Osteoblast (primary cell): ENCODE results near the gene PPIH. TPM values are rescaled to one million over a fixed set of nuclear protein-coding genes. Genes with fewer than 3 reads are reported as not detected.
"Not testable (repeated sequence)": the region's sequence is repeated elsewhere in the genome, so short reads cannot be mapped to it uniquely, and the experiment has no call there.

Source experiments
- DNase-seq: peaks from one replicate; pipeline ENCODE4 v3.0.0; 2011; ENCODE audit warnings: low spot score, mixed read lengths; ENCODE audit not compliant: insufficient read length; ENCODE audit errors: missing footprints
- H2AFZ ChIP-seq: 2 replicates; pipeline ENCODE4 v1.6.0; 2011; ENCODE audit warnings: mild to moderate bottlenecking, low read length
- H3K27ac ChIP-seq: 2 replicates; pipeline ENCODE4 v1.5.1; 2011; ENCODE audit warnings: mild to moderate bottlenecking, low read depth, low read length, moderate library complexity
- H3K27me3 ChIP-seq: 2 replicates; pipeline ENCODE4 v1.6.0; 2012; ENCODE audit warnings: mild to moderate bottlenecking, control low read depth, inconsistent platforms, low read length, moderate library complexity; ENCODE audit not compliant: insufficient read depth
- H3K36me3 ChIP-seq: 2 replicates; pipeline ENCODE4 v1.5.1; 2011; ENCODE audit warnings: mild to moderate bottlenecking, low read length, control low read depth, moderate library complexity; ENCODE audit not compliant: insufficient read depth
- H3K4me1 ChIP-seq: 2 replicates; pipeline ENCODE4 v1.5.1; 2011; ENCODE audit warnings: mild to moderate bottlenecking, low read length, control low read depth, moderate library complexity; ENCODE audit not compliant: insufficient read depth
- H3K4me2 ChIP-seq: 2 replicates; pipeline ENCODE4 v1.6.0; 2011; ENCODE audit warnings: mild to moderate bottlenecking, low read length; ENCODE audit not compliant: insufficient read depth
- H3K4me3 ChIP-seq: fragments of 200-600 bp; sonication (generic); 3 replicates; pipeline ENCODE4 v1.5.1; 2012; ENCODE audit warnings: mild to moderate bottlenecking, low read length, inconsistent platforms; ENCODE audit not compliant: insufficient read depth
- H3K79me2 ChIP-seq: 2 replicates; pipeline ENCODE4 v1.6.0; 2012; ENCODE audit warnings: mild to moderate bottlenecking, low read length, control low read depth, inconsistent platforms; ENCODE audit not compliant: insufficient read depth
- H3K9me3 ChIP-seq: 2 replicates; pipeline ENCODE4 v1.5.1; 2011; ENCODE audit warnings: low read depth, low read length, control low read depth
- H4K20me1 ChIP-seq: 2 replicates; pipeline ENCODE4 v1.6.0; 2012; ENCODE audit warnings: mild to moderate bottlenecking, low read length, control low read depth; ENCODE audit not compliant: insufficient read depth
- total RNA-seq: library from RNA; depleted of rRNA; stranded (reverse); fragments of >200 nt; gene quantifications from 2 replicates; pipeline ENCODE4 v1.2.3, GENCODE V29; 2012
- TF ChIP-seq, protein P1 (sequence below): IDR thresholded peaks from 2 replicates; pipeline ENCODE4 v1.5.1; 2011; ENCODE audit warnings: mild to moderate bottlenecking, low read depth, low read length, moderate library complexity; ENCODE audit errors: extremely low read depth

The PPIH gene
- total RNA-seq, 1 donor, result 17.4 TPM

DNA sequence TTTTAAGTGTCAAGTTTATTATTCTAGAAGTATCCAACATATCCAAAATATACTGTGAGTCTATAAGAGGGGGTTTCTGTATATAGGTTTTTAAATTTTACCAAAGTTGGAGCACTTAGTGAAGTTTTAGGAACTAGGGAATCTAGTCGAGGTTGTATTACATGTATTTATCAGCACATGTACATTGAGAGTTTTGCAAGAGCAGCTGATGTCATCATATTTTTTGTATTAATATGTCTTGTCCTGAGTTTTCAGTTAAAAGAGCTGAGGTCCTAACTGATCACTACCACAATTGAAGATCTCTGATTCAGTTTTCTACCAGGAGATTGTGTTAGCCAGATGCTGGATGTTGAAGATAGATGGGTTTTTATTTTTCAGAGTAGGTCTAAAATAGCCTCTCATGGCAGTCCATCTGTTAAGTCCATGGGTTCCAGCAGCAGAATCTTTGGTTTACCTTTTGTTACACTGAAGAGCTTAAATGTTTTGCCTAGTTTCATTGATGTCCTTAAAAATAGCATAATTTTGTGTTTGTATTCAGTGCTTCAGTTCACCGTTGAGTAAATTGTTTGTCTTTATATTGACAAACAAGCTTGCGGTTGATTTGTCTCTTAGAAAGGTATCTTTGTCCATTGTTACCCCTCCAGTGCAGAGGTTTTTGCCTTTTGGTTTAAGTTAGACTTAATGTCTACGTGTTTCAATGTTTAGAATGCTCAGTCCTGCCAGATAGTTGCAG is 40.0 kb downstream of the PPIH start:
- Histone ChIP-seq H3K27ac (no peak overlapping the region), H3K4me2 (no peak overlapping the region), H4K20me1 (peaks cover 25% of the 10 kb centered on the region), H2AFZ (no peak overlapping the region), H3K27me3 (no peaks in the 10 kb centered on the region), H3K4me1 (no peaks in the 10 kb centered on the region), H3K79me2 (peaks cover 80% of the 10 kb centered on the region), H3K4me3 (no peak overlapping the region), H3K9me3 (no peaks in the 10 kb centered on the region), H3K36me3 (peaks cover 93% of the 10 kb centered on the region)
- no peak for DNase-seq
- TF ChIP-seq, protein P1, sequence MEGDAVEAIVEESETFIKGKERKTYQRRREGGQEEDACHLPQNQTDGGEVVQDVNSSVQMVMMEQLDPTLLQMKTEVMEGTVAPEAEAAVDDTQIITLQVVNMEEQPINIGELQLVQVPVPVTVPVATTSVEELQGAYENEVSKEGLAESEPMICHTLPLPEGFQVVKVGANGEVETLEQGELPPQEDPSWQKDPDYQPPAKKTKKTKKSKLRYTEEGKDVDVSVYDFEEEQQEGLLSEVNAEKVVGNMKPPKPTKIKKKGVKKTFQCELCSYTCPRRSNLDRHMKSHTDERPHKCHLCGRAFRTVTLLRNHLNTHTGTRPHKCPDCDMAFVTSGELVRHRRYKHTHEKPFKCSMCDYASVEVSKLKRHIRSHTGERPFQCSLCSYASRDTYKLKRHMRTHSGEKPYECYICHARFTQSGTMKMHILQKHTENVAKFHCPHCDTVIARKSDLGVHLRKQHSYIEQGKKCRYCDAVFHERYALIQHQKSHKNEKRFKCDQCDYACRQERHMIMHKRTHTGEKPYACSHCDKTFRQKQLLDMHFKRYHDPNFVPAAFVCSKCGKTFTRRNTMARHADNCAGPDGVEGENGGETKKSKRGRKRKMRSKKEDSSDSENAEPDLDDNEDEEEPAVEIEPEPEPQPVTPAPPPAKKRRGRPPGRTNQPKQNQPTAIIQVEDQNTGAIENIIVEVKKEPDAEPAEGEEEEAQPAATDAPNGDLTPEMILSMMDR, result no peak

DNA sequence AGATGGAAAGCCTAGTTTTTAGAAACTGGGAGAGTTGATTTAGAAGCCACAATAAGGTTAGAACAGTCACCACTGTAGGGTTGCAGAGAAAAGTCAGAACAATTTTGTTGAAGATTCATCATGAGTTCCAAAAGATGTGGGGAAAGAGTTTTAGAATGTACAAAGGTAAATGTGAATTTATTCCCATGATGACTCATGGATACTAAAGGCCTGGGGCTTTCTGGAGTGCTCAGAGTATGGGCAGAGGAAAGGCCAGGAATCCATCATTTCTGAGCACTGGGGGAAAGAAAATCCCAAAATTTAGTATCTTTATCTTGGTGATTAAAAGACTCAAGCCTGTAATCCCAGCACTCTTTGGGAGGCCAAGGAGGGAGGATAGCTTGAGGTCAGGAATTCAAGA is 41.8 kb downstream of the PPIH start:
- no peaks in the 10 kb centered on the region for H3K27me3 ChIP-seq
- peaks cover 76% of the 10 kb centered on the region for H3K79me2 ChIP-seq
- H2AFZ ChIP-seq, result no peak overlapping the region
- no peaks in the 10 kb centered on the region for H3K4me1 ChIP-seq
- no peak overlapping the region for H3K27ac ChIP-seq
- peaks cover 17% of the 10 kb centered on the region for H4K20me1 ChIP-seq
- DNase-seq, result no peak
- TF ChIP-seq, protein P1, result no peak
- no peak overlapping the region for H3K4me3 ChIP-seq
- no peak overlapping the region for H3K4me2 ChIP-seq
- H3K9me3 ChIP-seq, result no peaks in the 10 kb centered on the region
- H3K36me3 ChIP-seq, result peaks cover 95% of the 10 kb centered on the region

DNA sequence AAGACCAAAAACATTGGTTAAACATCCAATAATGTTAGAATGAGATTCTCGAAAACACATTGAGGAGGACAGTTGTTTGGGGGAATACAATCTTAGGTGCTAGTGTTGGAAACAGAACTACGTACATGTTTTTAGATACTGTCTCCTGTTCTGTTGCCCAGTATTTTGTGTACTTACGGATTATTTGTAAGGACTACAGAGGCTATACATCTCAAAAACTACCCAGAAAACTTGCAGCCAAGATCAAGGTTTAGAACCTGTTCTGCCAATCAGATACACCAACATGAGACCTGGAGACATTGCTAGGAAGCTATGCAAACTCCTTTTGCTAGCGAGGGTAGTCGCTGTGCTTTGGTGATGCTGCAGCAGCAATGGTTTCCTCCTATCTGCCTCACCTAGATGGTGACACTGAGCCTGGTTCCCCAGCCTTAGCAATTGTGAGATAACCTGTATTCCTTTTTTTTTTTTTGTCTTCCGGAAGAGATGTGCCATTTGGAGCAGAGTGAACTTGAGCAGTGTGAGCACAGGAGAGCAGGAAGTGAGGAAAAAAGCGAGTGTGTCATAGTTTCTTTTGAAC is 45.8 kb downstream of the PPIH start:
- TF ChIP-seq, protein P1, result no peak
- no peak overlapping the region for H2AFZ ChIP-seq
- no peaks in the 10 kb centered on the region for H3K9me3 ChIP-seq
- H3K4me1 ChIP-seq, result no peaks in the 10 kb centered on the region
- peaks cover 71% of the 10 kb centered on the region for H3K36me3 ChIP-seq
- no peak overlapping the region for H3K4me2 ChIP-seq
- H4K20me1 ChIP-seq, result peaks cover 3% of the 10 kb centered on the region
- peaks cover 46% of the 10 kb centered on the region for H3K79me2 ChIP-seq
- H3K4me3 ChIP-seq, result no peak overlapping the region
- H3K27me3 ChIP-seq, result no peaks in the 10 kb centered on the region
- H3K27ac ChIP-seq, result no peak overlapping the region
- DNase-seq, result no peak

DNA sequence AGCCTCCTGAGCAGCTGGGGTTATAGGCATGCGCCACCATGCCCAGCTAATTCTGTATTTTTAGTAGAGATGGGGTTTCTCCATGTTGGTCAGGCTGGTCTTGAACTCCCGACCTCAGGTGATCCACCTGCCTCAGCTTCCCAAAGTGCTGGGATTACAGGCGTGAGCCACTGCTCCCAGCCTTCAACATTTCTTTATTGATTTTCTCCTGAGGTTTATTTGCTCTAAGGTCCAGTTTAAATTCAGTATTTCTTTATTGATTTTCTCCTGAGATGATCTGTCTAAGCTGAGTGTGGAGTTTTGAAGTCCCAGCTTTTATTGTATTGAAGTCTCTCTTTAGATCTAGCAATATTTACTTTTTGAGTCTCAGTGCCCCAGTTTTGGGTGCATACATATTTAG is 54.6 kb downstream of the PPIH start:
- not testable (repeated sequence) for H4K20me1 ChIP-seq, DNase-seq, H3K4me3 ChIP-seq, H3K27ac ChIP-seq, H3K9me3 ChIP-seq, H3K27me3 ChIP-seq, H2AFZ ChIP-seq, H3K4me2 ChIP-seq, H3K4me1 ChIP-seq
- H3K79me2 ChIP-seq, result peaks cover 26% of the 10 kb centered on the region
- H3K36me3 ChIP-seq, result peaks cover 18% of the 10 kb centered on the region
